Middle frontal gyrus (tissue), 1 donor: ENCODE data around the gene AMOT.
"Not testable (repeated sequence)": the region's sequence is repeated elsewhere in the genome, so short reads cannot be mapped to it uniquely, and the experiment has no call there.

ENCODE experiments used
- DNase-seq: peaks from one replicate; pipeline ENCODE4 v3.0.0-alpha.2; 2015; ENCODE audit warnings: low spot score; ENCODE audit errors: extremely low spot score

AMOT gene, protein sequence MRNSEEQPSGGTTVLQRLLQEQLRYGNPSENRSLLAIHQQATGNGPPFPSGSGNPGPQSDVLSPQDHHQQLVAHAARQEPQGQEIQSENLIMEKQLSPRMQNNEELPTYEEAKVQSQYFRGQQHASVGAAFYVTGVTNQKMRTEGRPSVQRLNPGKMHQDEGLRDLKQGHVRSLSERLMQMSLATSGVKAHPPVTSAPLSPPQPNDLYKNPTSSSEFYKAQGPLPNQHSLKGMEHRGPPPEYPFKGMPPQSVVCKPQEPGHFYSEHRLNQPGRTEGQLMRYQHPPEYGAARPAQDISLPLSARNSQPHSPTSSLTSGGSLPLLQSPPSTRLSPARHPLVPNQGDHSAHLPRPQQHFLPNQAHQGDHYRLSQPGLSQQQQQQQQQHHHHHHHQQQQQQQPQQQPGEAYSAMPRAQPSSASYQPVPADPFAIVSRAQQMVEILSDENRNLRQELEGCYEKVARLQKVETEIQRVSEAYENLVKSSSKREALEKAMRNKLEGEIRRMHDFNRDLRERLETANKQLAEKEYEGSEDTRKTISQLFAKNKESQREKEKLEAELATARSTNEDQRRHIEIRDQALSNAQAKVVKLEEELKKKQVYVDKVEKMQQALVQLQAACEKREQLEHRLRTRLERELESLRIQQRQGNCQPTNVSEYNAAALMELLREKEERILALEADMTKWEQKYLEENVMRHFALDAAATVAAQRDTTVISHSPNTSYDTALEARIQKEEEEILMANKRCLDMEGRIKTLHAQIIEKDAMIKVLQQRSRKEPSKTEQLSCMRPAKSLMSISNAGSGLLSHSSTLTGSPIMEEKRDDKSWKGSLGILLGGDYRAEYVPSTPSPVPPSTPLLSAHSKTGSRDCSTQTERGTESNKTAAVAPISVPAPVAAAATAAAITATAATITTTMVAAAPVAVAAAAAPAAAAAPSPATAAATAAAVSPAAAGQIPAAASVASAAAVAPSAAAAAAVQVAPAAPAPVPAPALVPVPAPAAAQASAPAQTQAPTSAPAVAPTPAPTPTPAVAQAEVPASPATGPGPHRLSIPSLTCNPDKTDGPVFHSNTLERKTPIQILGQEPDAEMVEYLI

DNA sequence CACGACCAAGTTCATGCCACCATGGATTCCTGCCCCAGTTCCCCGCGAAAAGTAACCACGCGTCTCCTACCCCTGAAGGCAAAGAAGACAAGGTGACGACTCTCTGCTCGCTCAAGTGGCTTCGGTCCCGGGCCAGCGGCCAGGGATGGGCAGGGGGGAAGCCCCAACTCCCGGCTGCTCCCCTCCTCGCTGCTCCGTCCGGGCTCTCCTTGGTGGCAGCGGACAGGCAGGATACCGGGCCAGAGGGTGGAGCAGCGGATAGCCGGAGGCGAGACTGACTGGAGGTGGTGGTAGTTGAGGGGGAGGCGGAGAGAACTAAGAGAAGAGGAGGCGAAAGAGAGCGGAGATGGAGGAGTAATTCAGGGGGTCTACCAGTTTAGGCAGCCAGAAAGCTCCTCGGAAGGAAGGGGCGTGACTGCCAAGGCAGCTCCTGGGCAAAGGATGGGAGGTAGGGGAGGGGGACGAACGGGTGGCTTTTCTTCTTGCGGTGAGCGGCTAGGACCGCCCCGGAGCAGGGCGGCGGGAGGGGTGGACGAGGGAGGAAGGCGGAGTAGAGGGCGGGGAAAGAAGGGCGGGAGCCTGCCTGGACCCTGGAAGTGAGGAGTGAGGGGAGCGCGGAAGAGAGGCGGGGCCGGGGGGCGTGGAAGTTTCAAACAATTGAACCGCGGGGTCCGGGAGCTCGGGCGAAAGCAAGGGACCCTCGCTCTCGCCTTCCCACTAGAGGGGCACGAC is at the start of gene AMOT:
Gene AMOT (minus strand): TSS at position 450 of the 732 bp plus-strand sequence. CDS start 17,705 bp downstream, outside the sequence.
- peak; percentile 24 for DNase-seq

DNA sequence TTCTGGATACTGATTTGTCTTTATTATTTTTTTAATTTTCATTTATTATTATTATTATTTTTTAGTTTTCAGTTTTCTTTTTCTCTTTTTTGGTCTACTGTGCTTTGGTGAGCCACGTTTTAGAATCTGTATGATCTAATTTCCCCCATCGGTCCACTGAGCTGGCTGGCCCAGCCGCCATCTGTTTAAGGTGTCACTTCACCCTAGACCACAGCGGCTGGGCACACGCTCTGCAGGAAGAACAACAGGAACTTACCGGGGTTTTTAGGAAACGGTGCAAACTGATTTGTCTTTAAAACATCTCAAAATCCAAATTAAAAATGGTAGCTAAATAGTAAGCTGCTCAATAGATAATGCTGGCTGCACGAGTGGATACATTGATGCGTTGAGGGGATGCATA is 48.8 kb upstream of the AMOT start:
- DNase-seq = no peak

DNA sequence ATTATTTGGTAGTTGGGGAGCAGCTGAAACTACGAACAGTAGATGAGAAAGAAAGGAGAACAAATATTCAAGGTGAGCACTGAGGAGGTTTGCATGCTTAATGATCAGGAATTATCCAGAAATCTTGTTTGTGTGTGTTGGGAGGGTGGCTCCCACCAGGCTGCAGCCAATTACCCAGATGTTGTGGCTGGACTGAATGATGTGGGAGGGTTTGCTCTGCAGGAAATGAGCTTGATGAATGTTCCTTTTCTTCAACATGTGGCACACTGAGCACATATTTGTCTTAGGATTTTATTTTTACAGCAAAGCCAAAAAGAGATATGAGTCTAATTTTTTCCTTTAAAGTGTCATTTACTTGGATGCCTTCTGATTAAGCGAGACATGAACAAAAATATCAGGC is 48.3 kb upstream of the AMOT start:
- DNase-seq = no peak

DNA sequence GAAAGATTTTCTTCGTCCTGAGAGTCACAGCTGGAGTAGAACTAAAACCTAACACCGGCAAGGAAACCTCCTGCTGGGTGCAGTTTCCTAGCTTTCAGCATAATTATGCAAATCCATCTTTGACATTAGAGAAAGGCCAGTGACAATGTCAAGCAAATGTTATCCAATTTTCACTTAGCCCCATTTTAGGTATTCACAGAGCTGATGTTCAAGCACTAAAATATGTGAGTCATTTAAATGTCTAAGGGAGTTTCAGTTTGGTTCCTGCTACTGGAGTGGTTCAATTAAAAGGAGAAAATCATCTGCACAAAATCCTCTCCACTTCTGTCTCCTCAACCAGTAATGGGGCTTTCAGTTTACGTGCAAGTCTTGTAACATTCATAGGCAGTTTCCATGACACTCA is 37.1 kb upstream of the AMOT start:
- no peak for DNase-seq

DNA sequence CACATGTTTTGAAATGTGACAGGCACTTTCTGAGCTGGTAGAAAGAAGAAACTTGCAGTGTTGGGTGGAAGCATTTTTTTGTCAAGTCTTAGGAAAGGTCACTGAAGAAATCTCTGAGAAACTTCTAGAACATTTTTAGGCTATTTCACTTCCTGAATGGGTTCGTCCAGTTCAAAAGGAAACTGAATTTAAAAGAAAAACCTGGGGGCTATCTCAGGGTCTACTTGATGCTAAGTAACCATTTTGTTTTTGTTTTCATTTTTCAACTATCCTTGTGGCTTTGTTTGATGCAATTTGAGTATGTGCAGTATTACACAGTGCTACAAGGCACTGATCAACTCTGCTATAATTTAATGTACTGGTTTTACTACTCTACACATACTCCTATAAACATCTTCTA is 34.0 kb upstream of the AMOT start:
- no peak for DNase-seq

DNA sequence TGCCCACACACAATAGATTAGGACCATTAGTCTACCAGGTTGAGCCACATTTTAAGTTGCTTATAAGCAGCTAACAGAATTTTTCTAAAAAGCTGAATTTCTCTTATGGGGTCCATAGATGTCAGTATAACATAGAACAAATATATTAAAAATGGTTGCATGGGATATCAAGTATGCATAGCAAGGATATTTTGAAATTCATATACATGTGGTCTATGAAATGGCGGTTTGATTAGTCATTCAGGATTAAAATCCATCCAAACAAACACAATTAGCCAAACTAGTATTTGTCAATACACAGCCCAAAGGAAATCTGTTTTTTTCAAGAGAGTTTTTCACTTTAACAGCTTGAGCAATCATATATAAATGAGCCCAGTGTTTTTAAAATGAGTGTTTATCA is 33.5 kb upstream of the AMOT start:
- no peak for DNase-seq

DNA sequence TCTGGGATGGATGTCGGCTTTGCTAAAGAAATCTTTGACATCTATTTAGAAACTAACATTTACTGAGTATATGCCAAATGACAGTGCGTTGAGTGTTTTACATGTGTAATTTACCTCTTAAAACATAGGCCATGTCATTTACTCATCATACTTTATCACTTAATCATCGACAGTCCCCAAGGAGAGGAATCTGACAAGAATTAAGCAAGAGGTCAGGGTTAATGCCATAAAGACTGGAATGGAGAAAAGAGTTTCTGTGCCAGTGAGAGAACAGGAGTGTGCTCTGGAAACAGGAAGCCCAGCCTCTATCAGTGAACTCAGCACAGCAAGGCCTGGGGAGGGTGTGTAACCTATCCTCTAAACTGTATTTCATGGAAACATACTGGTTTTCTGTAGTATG is 28.0 kb upstream of the AMOT start:
- DNase-seq = no peak

DNA sequence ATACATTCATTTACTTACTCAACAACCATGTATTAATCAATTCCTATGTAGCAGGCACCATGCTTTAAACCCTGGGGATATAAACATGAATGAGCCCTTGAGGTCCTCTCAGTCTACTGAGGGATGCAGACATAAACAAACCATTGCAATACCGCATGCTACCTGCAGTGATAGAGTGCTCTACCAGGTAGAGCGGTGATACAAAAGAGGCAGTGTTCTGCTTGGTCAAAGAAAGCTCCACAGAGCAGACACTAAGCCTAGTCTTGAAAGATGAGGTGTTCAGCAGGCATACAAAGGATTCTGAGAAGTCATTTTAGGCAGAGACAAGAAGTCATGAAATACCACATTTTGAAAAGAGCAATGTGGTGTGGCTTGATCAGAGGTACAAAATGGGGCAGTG is 26.9 kb upstream of the AMOT start:
- no peak for DNase-seq

DNA sequence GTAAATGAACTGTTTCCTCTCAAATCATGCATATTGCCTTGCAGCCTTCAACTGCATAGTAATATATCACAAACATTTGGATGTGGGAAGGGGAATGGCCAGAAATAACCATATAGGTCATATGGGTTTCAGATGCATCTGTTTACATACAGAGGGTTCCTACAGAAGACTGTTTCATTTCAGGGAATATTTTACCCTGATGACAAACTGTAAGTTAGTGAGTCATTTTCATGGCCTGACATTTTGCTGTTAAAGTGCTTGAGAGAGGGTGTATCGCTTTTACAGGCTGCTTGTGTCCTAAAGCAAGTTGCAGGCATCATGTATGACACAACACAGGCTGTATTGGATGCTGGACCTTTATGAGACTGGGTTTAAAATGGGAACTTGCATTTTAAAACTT is 25.5 kb upstream of the AMOT start:
- DNase-seq = no peak

DNA sequence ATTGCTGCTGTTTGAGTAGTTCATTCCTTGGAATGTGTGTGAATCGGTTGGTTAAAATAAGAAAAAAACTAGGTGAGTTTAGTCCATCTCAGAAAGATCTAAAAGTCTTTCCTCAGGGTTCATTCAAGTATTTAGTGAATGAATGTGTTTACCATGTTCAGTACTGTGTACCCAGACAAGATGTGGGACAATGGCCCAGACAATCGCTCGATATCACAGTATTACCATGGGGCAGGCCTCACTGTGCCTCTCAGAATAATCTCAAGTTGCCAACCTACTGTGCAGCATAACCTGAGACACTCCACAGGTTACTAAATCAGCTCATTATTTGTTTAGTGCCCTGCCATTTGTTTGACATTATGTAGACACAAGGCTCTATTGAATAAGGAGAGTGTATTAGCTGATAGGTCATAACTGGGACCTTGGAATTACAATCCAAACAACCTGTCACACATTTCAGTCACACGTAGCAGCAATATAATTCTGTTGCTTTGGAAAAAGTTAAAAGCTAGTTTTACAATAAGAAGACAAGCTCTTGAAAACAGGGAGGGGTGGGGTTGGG is 24.9 kb upstream of the AMOT start:
- no peak for DNase-seq

DNA sequence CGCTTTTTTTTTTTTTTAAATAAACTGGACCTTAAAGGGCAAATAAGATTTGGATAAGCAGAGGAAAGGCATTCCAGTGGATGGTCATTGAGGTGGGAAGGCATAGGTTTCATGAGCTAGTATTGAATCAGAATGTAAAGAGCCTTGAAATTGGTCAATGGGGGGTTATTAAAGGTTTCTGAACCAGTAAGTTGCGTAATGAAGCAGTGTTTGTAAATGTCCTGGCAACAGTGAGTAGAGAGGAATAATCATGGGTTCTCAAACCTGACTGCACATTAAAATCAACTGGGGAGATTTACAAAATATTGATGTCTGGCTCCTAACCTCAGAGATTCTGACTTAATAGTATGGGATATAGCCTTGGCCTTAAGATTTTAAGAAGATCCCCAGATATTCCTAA is 23.2 kb upstream of the AMOT start:
- DNase-seq = no peak

DNA sequence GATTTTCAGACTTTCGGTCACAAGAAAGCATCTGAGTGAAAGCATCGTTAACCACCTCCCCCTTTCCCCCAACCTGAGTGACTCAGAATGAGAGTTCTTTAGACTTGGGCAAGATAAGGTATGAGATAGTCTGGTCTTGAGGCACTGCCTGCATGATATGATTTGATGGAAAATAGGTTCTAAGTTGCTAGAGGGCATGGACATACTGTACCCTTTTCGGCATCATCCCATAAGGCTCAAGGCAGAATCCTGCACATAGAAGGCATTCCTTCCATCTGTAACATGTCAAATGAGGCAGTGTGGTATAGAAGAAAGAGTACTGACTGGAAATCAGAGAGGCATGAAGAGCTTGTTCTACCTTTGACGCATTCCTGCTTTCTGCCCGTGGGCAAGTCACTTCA is 16.8 kb upstream of the AMOT start:
- DNase-seq = no peak

DNA sequence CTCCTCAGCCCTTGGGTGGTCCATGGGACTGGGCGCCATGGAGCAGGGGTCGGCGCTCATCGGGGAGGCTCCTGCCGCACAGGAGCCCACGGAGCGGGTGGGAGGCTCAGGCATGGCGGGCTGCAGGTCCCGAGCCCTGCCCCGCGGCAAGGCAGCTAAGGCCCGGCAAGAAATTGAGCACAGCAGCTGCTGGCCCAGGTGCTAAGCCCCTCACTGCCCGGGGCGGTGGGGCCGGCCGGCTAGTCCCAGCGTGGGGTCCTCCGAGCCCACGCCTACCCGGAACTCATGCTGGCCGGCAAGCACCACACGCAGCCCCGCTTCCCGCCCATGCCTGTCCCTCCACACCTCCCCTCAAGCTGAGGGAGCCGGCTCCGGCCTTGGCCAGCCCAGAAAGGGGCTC is 14.3 kb upstream of the AMOT start:
- not testable (repeated sequence) for DNase-seq

DNA sequence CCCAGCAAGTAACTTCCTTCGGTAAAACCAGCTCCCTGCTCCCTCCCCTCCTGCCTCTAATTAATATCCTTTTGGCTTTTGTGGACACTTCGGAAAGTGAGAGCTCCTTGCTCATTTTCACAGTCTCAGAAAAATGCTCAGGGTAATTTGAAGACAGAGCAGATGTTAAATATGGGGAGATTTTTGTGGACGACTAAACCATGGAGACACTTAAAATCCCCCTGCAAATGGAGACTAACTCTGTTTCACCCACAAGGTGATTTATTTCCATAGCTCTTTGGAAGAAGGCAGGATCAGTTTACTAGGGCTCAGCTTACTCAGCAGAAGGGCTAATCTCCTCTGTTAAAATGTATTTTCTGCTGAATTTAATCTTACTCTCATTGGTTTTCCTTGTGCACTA is 12.2 kb upstream of the AMOT start:
- DNase-seq = no peak

DNA sequence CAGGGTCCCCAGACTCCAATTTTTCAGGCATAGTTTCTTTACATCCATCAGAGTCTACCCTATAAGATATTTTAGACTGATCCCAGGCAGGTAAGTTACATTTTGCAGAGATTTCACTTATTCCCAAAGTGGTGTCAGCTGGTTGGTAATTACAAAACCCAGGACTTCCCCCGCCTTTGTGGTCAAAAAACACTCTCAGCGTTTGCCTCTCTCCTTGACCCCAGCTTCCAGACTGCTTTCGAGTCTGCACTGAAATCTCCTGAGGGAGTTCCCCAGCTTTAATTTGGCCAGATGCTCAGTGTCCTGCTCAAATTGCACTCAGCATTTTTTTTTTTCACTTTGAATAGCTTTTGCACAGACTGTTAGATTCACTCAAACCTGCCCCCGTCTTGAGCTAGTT is 11.2 kb upstream of the AMOT start:
- no peak for DNase-seq

DNA sequence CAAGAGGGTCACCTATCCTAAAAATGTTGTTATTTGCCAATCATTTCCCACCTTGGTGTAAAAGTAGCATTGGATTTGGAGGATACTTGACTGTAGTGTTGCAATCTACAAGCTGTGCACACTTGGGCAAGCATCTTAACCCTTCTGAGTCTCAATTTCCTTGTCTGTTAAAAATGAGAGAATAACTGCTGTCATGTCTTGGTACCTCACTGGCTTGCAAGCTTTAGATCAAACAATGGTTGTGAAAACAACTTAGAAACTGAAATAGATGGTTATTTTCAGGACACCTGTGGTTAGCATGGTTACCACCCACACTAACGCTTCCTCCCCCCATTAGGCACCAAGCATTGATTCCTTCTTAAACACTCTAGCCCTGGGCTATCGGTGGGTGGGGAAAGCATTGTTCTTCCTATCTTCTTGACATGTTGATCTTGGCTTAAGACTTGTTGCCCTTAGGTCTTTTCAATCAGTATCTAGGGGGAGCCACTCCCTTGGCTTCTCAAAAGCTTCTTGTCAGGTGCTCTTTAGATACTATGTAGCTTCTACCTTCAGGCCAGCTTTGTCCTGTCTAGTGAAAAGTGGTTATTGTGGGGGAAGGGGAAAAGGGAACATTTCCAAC is 10.6 kb upstream of the AMOT start:
- DNase-seq = no peak

DNA sequence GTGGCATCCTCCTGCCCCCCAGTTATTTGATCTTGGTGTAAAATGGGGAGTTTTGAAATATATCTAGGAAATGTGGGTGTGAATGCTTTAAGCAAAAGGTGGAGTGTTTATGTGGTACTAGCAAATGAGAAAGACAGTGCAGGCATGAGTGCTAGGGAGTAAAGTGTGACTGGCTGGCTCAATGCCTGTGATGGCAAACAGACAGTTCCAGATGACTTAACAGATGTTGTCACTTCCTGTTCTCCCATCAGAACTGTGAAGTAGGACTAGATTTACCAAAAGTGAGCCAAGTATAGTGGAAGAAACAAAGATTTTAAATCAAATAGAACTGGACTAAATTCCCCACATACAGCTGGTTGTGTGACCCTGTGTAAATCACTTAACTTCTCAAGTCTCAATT is 8.4 kb upstream of the AMOT start:
- no peak for DNase-seq

DNA sequence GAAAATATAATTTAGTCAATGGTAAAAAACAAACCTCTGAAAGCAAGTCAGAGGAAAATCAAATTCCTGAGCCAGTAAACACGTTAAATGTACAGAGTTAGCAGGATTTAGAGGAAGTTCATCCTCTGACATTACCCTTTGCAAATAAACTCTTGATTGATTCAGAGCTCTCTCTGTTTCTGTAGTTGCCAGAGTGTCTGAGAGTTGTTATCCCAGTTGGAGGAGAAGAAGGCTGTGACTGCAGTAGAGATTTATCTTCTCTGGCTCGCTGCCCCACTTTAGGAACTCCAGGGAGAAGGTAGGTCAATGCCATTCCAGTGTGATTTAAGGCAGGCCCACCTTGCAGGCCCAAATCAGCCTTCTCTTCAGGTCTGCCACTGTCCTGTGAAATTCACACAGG is 6.2 kb upstream of the AMOT start:
- DNase-seq = no peak

DNA sequence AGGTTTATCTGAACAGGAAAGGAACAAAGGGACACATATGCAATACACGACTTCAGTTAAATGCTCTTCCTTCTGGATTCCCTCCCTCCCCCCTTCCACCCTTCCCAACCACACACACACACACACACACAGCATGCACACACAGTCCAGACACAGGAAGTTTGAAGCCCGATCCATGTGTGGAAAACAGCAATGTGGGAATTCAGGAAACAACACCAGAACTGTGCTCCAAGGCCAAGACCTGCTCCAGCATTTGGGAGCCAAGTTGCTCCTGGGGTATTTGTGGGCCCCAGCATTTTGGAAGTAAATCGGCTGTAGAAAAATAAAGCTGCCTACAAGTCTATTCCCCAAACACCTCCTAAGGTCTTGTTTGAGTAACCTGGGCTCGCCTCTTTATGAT is 5.6 kb upstream of the AMOT start:
- no peak for DNase-seq

DNA sequence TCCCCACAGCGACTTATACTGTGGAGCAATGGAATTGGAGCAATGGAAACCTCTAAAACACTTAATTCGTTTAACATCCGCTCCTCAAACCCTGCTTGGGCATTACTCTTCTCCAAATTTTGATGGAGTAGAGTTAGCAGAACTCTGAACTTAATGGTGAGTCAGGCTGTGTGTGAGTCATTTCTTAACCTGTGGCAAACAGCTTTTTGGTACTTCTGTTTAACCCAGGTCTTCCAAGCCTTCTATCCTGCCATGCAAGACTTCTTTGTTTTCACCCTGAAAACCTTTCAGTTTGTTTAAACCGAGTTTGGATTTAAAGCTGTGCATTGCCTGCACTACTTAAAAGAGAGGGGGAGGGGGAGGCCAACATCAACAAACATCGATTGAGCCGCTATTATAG is 3.6 kb upstream of the AMOT start:
- no peak for DNase-seq

DNA sequence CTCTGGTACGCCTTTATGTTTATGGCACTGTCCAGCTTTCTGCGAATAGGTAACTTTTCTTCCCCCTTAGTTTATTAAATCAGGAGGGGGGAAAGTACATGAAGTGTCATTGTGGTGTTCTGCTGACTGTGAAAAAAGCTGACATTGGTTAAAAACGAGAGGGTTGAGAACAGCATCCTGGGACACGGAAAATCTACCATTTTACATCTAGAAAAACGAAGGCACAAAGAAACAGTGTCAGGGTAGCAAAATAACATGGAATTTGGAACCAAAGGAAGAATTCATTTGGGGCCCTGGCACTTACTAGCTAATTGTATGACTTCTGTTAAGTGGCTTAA is 1.2 kb upstream of the AMOT start:
- DNase-seq = no peak
